Vagina (tissue), 2 donors: ENCODE results near the gene POLDIP3.

Experiments used
- POLR2A ChIP-seq, 2 donors: fragments of 450-650 bp; IDR thresholded peaks; one replicate each; pipeline ENCODE4 v1.6.1; 2017; ENCODE audit warnings: antibody characterized with exemption in 2 of 2, mild to moderate bottlenecking in 2 of 2, moderate library complexity in 2 of 2
- POLR2AphosphoS5 ChIP-seq, 2 donors: sonication (generic); formaldehyde crosslinking; IDR thresholded peaks; one replicate each; pipeline ENCODE4 v1.9.0; 2017; ENCODE audit warnings: antibody characterized with exemption in 2 of 2, mild to moderate bottlenecking in 2 of 2, low read depth in 1 of 2; ENCODE audit not compliant: insufficient read depth in 1 of 2
- TF ChIP-seq, protein P1 (sequence below), 3 experiments: fragments of 450-650 bp in 2 of 3; fragments of 200-600 bp in 1 of 3; sonication (generic) in 1 of 3; IDR thresholded peaks; one replicate each; pipeline ENCODE4 v1.5.1; 2017 to 2019; ENCODE audit warnings: antibody characterized with exemption in 3 of 3, mild to moderate bottlenecking in 2 of 3, moderate library complexity in 2 of 3

DNA sequence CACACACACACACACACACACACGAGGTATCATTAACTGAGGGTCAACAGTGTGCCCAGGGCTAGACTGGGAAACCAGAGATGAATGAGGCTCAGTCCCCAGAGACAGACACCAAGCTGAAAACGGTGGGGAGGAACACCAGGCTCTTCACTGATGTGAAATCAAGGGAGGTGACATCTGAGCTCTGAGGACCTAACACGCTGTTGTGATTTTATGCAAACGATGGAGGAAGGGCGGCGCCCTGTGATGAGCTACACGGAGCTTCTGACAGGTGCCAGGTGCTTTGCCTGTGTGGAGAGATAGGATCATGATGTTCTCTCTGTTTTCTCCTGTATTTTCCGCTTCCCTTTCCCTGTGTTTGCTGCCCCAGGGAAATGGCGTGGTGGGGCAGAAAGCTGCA lies 41.0 kb upstream of the POLDIP3 start:
- TF ChIP-seq, protein P1, sequence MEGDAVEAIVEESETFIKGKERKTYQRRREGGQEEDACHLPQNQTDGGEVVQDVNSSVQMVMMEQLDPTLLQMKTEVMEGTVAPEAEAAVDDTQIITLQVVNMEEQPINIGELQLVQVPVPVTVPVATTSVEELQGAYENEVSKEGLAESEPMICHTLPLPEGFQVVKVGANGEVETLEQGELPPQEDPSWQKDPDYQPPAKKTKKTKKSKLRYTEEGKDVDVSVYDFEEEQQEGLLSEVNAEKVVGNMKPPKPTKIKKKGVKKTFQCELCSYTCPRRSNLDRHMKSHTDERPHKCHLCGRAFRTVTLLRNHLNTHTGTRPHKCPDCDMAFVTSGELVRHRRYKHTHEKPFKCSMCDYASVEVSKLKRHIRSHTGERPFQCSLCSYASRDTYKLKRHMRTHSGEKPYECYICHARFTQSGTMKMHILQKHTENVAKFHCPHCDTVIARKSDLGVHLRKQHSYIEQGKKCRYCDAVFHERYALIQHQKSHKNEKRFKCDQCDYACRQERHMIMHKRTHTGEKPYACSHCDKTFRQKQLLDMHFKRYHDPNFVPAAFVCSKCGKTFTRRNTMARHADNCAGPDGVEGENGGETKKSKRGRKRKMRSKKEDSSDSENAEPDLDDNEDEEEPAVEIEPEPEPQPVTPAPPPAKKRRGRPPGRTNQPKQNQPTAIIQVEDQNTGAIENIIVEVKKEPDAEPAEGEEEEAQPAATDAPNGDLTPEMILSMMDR (IDR thresholded peaks at IDR 0.05): no peak
- no peak for TF ChIP-seq POLR2A (IDR thresholded peaks at IDR 0.05)
- no peak for TF ChIP-seq POLR2AphosphoS5 (IDR thresholded peaks at IDR 0.05; ENCODE audit: insufficient read depth in 1 of 2, low read depth in 1 of 2)
